Skin epidermis (tissue), 12 donors: ENCODE data around the gene OAS2.
A peak's percentile ranks its signal among the peaks of the same experiment; 100 is the strongest.
"Not testable (repeated sequence)": the region's sequence is repeated elsewhere in the genome, so short reads cannot be mapped to it uniquely, and the experiment has no call there.

Experiments used
- H3K27ac ChIP-seq, 21 experiments: fragments of 200-600 bp; sonication (generic) in 11 of 21; one replicate each; pipeline ENCODE4 v1.5.0; 2020; ENCODE audit warnings: mild to moderate bottlenecking in 3 of 21, inconsistent platforms in 2 of 21, moderate library complexity in 2 of 21
- H3K4me3 ChIP-seq, 7 experiments: fragments of 200-600 bp; sonication (generic) in 2 of 7; one replicate each; pipeline ENCODE4 v1.5.0; 2020; ENCODE audit warnings: inconsistent platforms in 2 of 7, mild to moderate bottlenecking in 2 of 7, moderate library complexity in 1 of 7

OAS2 gene

GRCh38 chr12:112977641-112978040 lies 678 bp upstream of the OAS2 start:
- H3K27ac ChIP-seq, result peak overlapping the region in 20 of 21 experiments; percentile 51 to 99 (median 88)

DNA sequence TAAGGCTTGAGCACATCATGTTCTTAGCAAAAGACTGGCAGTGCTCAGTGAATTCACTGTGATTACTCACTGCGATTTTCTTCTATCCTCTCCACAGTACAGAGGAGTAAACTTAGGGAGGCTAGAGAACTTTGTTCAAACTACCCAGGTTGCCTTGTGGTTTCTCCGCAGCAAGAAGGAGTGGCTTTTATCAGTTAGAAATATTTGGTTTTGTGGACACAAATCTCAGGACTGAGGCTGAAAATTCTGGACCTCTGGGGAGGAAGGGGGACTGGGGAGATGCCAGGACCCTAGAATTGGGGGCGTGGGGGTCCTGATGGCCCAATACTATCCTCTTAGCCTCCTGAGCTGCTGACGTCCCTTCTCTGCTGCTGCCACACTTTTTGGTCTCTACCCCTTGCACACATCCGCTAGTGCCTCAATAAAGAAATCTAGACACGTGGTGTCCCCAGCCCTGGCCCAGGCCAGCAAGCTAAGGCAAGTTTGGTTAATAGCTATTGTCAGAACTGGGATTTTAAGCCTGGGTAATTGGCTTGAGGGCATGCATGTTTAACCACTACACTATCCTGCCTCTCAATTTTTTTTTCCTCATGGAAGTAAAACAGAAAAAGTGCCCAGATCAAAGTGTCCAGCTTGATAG lies 842 bp downstream of the OAS2 start:
- H3K27ac ChIP-seq, result peak overlapping the region; percentile 50 to 99 (median 86)
- H3K4me3 ChIP-seq, result peak overlapping the region; percentile 52 to 65 (median 60)

More at GRCh38 chr12:112977641-112978040, 678 bp upstream of the OAS2 start:
- peak overlapping the region; percentile 52 to 65 (median 60) for H3K4me3 ChIP-seq

DNA sequence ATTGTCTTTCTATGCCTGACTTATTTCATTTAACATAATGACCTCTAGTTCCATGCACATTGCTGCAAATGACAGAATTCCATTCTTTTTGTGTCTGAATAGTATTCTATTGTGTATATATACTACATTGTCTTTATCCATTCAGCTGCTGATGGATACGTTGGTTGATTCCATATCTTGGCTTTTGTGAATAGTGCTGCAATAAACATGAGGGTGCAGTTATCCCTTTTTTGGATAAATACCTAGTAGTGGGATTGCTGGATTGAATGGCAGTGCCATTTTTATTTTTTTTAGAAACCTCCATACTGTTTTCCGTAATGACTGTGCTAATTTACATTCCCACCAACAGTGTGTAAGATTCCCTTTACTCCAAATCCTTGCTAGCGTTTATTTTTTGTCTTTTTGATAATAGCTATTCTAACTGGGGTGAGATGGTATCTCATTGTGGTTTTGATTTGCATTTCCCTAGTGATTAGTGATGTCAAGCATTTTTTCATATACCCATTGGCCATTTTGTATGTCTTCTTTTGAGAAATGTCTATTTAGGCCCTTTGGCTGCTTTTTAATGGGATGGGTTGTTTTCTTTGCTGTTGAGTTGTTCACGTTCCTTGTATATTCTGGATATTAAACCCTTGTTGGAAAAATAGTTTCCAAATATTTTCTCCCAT lies 2.3 kb downstream of the OAS2 start:
- Histone ChIP-seq H3K27ac (peak overlapping the region in 4 of 21 experiments; percentile 16 to 99 (median 94)), H3K4me3 (peak overlapping the region in 3 of 7 experiments; percentile 1 to 62 (median 1))

DNA sequence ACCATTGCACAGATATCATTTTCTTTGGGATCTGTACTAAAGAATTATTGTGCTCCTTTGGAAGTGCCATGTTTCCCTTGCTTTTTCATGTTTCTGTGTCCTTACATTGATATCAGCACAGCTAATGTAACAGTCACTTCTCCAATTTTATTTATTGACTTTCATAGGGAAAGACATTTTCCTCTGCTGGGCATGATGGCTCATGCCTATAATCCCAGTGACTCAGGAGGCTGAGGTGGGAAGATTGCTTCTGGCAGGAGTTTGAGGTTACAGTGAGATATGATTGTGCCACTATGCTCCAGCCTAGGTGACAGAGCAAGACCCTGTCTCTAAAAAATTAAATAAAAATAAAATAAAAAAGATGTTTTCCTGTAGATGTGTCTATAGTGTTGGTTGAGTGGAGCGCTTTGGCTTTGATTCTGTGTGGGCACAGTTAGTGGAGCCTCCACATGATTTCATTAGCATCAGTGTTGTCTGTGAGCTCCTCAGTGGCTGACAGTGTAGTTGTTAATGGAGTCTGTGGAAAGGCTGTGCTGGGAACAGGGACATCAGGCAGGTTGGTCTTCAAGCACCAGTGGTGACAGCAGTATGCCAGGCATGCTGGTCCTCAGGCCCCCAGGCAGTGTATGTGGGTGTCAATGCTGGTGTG lies 7.4 kb downstream of the OAS2 start:
- Histone ChIP-seq H3K27ac (peak overlapping the region in 1 of 21 experiments; percentile 64), H3K4me3 (no peak overlapping the region)

GRCh38 chr12:112986291-112986800 lies 8.0 kb downstream of the OAS2 start:
- Histone ChIP-seq H3K27ac (peak overlapping the region in 1 of 21 experiments; percentile 64), H3K4me3 (no peak overlapping the region)

DNA sequence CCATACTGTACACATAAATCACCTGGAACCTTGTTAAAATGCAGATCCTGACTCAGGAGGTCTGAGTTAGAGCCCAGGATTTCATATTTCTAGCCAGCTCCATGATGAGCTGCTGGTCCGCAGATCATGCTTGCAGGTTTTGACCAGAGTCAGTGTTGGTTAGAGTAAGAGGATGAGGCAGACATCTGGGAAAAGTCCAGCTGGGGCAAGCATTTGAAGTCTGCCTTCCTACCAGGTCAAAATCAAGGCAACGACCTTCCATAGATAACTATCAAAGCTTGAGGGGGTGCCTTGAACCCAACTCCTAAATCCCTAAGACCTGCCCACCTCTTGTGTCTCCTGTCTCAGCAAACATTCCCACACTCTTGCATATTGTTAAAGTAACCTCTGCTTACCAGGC lies 9.2 kb downstream of the OAS2 start:
- Histone ChIP-seq H3K27ac (no peak overlapping the region), H3K4me3 (no peak overlapping the region)

- Histone ChIP-seq H3K4me3 (no peak overlapping the region), H3K27ac (no peak overlapping the region)
Measured at GRCh38 chr12:112988224-112988623, 9.9 kb downstream of the OAS2 start.

DNA sequence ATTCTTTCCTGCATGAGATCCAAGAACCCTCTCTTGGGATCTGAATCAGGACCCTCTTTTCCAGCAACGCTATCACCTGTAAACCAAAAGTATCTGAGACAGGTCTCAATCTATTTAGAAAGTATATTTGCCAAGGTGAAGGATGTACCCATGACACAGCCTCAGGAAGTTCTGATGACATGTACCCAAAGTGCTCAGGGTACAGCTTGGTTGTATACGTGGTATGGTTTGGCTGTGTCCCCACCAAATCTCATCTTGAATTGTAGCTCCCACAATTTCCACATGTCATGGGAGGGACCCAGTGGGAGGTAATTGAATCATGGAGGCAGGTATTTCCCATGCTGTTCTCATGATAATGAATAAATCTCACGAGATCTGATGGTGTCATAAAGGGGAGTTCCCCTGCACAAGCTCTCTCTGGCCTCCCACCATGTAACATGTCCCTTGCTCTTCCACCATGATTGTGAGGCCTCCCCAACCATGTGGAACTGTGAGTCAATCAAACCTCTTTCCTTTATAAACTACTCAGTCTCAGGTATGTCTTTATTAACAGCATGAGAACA lies 10.6 kb downstream of the OAS2 start:
- H3K4me3 ChIP-seq, H3K27ac ChIP-seq: not testable (repeated sequence)

- H3K27ac ChIP-seq, result no peak overlapping the region
Measured at GRCh38 chr12:112989806-112990205, 11.5 kb downstream of the OAS2 start.

GRCh38 chr12:112992541-112993398 lies 14.5 kb downstream of the OAS2 start:
- no peak overlapping the region for H3K4me3 ChIP-seq
- H3K27ac ChIP-seq, result no peak overlapping the region

More at GRCh38 chr12:112989806-112990205, 11.5 kb downstream of the OAS2 start:
- no peak overlapping the region for H3K4me3 ChIP-seq

DNA sequence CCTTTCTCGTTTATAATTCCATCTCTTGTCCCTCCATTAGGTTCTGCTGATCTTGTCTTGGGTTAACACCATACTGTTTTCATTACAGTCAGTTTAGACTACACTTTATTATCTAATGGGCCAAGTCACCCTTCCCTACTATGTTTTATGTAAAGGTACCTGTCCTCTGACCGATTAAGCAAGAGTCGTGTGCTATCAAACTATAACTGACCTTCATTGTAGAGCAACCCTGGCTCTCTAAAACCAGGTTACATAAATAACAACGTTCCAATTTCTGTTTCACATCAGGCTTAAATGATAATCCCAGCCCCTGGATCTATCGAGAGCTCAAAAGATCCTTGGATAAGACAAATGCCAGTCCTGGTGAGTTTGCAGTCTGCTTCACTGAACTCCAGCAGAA lies 16.7 kb downstream of the OAS2 start:
- Histone ChIP-seq H3K27ac (no peak overlapping the region), H3K4me3 (no peak overlapping the region)

GRCh38 chr12:112996501-112996900 lies 18.2 kb downstream of the OAS2 start:
- no peak overlapping the region for H3K4me3 ChIP-seq
- H3K27ac ChIP-seq, result no peak overlapping the region

- Histone ChIP-seq H3K27ac (no peak overlapping the region), H3K4me3 (no peak overlapping the region)
Measured at GRCh38 chr12:112997506-112997905, 19.2 kb downstream of the OAS2 start.

GRCh38 chr12:112998987-112999767 lies 20.9 kb downstream of the OAS2 start:
- H3K4me3 ChIP-seq, result no peak overlapping the region
- H3K27ac ChIP-seq, result no peak overlapping the region

GRCh38 chr12:113000433-113000832 lies 22.1 kb downstream of the OAS2 start:
- Histone ChIP-seq H3K4me3 (no peak overlapping the region), H3K27ac (no peak overlapping the region)

GRCh38 chr12:113002155-113002554 lies 23.8 kb downstream of the OAS2 start:
- no peak overlapping the region for H3K4me3 ChIP-seq
- H3K27ac ChIP-seq, result no peak overlapping the region

DNA sequence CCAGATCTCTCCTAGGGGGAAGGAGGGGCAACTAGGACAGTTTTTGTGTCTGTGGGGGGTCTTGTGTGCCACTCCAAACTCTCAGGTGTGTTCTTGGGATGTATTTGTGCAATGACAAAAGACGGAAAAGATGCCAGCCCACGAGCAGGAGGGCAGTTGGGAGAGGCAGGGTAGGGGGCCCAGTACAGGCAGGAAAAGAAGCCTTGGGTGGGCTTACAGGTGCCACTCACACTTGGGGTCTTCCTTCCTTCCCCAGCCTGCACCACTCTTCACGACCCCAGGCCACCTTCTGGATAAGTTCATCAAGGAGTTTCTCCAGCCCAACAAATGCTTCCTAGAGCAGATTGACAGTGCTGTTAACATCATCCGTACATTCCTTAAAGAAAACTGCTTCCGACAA lies 24.4 kb downstream of the OAS2 start:
- no peak overlapping the region for H3K27ac ChIP-seq
- H3K4me3 ChIP-seq, result no peak overlapping the region

DNA sequence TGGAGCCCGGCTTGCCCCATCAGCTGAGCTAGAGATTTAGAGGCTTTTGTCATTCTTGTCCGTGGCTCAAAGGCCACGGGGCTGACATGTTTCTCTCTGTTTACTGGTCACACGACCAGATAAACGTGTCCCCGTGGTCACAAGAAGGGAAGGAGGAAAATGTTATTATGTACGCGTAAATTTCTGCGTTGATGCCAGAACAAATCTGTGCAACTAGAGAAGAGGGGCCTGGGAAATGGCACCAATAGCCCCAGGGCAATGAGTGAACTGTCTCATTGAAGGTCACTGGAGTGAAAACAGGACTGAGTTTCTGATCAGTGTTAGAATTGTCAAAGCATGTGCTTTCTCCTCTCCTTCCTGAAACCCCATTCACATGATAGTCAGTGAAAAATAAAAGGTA lies 25.3 kb downstream of the OAS2 start:
- Histone ChIP-seq H3K4me3 (no peak overlapping the region), H3K27ac (no peak overlapping the region)

DNA sequence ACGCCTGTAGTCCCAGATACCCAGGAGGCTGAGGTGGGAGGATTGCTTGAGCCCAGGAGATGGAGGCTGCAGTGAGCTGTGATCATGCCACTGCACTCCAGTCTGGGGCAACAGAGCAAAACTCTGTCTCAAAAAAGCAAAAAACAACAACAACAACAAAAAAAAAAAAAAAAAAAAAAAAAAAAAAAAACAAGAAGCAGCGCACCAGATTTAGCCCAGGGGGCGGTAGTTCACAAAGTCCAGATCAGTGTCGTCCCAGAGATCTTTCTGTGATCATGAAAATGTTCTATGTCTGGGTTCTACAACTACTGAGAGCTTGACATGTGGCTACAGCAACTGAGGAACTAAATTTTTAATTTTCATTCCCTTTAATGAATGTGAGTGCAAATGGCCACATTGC lies 27.4 kb downstream of the OAS2 start:
- no peak overlapping the region for H3K4me3 ChIP-seq
- no peak overlapping the region for H3K27ac ChIP-seq
